ENCODE results near the gene OSBPL9.

Gene OSBPL9

DNA sequence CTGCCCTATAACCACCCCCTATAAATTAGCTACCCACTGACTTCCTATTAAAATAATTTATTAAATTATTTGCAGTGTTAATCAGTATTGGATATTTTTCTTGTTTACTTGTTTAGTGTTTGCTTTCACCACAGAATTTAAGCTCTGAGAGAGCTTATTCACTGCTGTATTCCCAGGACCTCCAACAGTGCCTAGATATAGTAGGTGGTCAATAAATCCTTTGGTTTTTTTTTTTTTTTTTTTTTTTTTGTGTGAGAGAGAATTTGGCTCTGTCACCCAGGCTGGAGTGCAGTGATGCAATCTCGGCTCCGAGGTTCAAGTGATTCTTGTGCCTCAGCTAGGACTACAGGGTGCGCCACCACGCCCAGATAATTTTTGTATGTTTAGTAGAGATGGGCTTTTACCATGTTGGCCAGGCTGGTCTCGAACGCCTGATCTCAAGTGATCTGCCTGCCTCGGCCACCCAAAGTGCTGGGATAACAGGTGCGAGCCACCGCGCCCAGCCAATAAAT is 1.1 kb upstream of the OSBPL9 start:
- TF ChIP-seq, protein P1, sequence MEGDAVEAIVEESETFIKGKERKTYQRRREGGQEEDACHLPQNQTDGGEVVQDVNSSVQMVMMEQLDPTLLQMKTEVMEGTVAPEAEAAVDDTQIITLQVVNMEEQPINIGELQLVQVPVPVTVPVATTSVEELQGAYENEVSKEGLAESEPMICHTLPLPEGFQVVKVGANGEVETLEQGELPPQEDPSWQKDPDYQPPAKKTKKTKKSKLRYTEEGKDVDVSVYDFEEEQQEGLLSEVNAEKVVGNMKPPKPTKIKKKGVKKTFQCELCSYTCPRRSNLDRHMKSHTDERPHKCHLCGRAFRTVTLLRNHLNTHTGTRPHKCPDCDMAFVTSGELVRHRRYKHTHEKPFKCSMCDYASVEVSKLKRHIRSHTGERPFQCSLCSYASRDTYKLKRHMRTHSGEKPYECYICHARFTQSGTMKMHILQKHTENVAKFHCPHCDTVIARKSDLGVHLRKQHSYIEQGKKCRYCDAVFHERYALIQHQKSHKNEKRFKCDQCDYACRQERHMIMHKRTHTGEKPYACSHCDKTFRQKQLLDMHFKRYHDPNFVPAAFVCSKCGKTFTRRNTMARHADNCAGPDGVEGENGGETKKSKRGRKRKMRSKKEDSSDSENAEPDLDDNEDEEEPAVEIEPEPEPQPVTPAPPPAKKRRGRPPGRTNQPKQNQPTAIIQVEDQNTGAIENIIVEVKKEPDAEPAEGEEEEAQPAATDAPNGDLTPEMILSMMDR (IDR thresholded peaks at IDR 0.05; ENCODE audit: low read depth, low read length) = no peak
- H3K27me3 ChIP-seq = no peaks in the 10 kb centered on the region
- no peaks in the 10 kb centered on the region for H3K4me1 ChIP-seq
- DNase-seq = no peak
- no peaks in the 10 kb centered on the region for H3K9me3 ChIP-seq
- H3K4me3 ChIP-seq (ENCODE audit: low read depth, low read length) = no peak overlapping the region
- H3K36me3 ChIP-seq = no peaks in the 10 kb centered on the region

DNA sequence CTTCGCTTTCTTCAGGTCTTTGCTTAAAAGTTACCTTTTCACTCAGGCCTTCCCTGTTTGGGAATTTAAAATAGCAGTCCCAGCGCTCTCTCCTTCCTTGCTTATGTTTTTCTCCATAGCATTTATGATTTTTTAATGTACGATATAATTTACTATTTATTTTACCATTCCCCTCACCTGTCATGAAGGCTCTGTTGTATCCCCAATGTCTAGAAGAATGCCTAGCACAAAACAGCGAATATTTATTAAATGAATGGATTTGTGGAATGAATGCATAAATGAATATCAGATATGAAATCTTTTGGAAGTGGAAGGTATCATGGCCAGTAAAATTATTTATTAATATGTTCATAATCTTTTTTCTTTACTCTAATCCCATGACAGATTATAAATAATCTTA is 402 bp upstream of the OSBPL9 start:
- TF ChIP-seq, protein P1 (IDR thresholded peaks at IDR 0.05; ENCODE audit: low read depth, low read length) = no peak
- H3K27me3 ChIP-seq = no peaks in the 10 kb centered on the region
- no peak for DNase-seq
- H3K4me3 ChIP-seq (ENCODE audit: low read depth, low read length) = peak overlapping the region; percentile 38
- H3K9me3 ChIP-seq = no peaks in the 10 kb centered on the region
- no peaks in the 10 kb centered on the region for H3K36me3 ChIP-seq
- no peaks in the 10 kb centered on the region for H3K4me1 ChIP-seq

DNA sequence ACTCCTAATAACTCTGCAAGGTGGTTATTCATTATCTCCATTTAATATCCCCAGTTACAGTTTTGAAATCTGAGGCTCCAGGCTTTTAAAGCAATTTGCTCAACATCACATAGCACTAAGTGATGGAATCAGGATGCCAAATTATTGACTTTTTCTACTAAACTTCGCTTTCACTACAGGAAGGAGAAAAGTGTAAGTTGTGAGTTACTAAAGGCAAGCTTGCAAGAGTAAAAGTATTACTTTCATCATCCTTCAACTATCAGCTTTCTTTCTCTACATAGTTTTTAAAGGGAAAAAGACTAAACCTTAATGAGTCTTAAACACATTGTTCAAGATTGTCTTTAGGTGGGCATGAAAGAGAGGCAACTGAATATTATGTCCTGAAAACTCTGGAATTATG is 1.8 kb downstream of the OSBPL9 start:
- no peak overlapping the region for H3K4me3 ChIP-seq (ENCODE audit: low read depth, low read length)
- H3K9me3 ChIP-seq = no peaks in the 10 kb centered on the region
- DNase-seq = no peak
- no peaks in the 10 kb centered on the region for H3K4me1 ChIP-seq
- no peaks in the 10 kb centered on the region for H3K36me3 ChIP-seq
- TF ChIP-seq, protein P1 (IDR thresholded peaks at IDR 0.05; ENCODE audit: low read depth, low read length) = no peak
- no peaks in the 10 kb centered on the region for H3K27me3 ChIP-seq

DNA sequence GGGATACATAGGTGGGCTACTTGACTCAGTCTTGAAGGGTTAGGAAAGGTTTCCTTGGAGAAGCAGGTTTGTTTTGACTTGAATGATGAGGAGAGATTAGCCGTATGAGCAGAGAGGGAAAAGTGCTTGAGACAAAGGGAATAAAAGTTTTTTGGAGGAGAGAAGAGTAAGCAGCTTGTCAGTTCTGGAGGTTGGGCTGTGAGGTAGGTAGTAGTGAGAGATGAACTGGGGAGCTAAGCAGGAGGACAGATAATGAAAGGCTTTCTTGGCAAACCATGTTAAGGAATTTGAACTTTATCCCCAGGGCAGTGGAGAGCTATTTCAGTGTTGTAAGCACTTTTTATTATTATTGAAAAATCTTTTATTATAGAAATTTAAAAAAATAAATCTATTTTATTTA is 3.6 kb downstream of the OSBPL9 start:
- no peaks in the 10 kb centered on the region for H3K36me3 ChIP-seq
- H3K9me3 ChIP-seq = no peaks in the 10 kb centered on the region
- H3K4me1 ChIP-seq = no peaks in the 10 kb centered on the region
- DNase-seq = no peak
- no peak overlapping the region for H3K4me3 ChIP-seq (ENCODE audit: low read depth, low read length)
- TF ChIP-seq, protein P1 (IDR thresholded peaks at IDR 0.05; ENCODE audit: low read depth, low read length) = no peak
- H3K27me3 ChIP-seq = no peaks in the 10 kb centered on the region

DNA sequence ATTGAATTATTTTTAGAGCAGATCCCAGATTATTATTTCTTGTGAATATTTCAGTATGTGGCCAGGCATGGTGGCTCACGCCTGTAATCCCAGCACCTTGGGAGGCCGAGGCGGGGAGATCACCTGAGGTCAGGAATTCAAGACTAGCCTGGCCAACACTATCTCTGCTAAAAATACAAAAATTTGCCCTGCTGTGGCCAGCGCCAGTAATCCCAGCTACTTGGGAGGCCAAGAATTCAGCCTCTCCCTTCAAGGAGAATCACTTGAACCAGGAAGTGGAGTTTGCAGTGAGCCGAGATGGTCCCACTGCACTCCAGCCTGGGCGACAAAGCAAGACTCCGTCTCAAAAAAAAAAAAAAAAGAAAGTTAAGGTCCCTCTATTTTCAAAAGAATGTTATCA is 4.3 kb downstream of the OSBPL9 start:
- Histone ChIP-seq H3K27me3 (no peaks in the 10 kb centered on the region), H3K4me1 (no peaks in the 10 kb centered on the region), H3K4me3 (ENCODE audit: low read depth, low read length) (no peak overlapping the region), H3K9me3 (no peaks in the 10 kb centered on the region), H3K36me3 (no peaks in the 10 kb centered on the region)
- no peak for DNase-seq
- TF ChIP-seq, protein P1 (IDR thresholded peaks at IDR 0.05; ENCODE audit: low read depth, low read length) = no peak

DNA sequence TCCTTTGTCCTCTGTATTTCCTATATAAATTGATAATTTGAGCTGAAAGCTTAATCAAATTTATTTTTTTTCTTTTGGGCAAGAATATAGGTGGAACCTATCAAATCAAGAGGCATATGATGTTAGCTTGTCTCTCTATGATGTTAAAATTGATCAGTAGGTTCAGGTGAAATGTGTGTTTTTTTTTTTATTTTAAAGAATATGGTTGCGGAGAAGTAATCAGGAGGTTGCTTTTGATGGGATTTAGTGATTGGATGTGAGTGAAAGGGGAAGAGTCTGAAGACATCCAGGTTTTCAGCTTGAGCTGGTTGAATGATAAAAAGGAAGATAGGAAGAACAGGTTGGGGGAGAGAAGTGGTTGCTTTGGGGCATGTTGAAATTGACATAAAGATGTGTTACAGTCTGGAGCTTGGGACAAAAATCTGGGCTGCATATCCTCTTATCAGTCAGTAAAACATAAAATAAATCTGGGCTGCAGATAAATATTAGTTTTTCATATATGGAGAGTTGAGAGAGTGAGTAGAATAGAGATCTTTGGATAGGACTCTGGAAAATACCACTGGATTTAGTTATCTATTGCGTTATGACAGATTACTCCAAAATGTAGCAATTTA is 5.1 kb downstream of the OSBPL9 start:
- H3K9me3 ChIP-seq = no peaks in the 10 kb centered on the region
- H3K36me3 ChIP-seq = no peaks in the 10 kb centered on the region
- no peak for DNase-seq
- TF ChIP-seq, protein P1 (IDR thresholded peaks at IDR 0.05; ENCODE audit: low read depth, low read length) = no peak
- H3K27me3 ChIP-seq = no peaks in the 10 kb centered on the region
- no peaks in the 10 kb centered on the region for H3K4me1 ChIP-seq
- H3K4me3 ChIP-seq (ENCODE audit: low read depth, low read length) = no peak overlapping the region

All from BE2C (cell line).